DMS 273 (cell line): ENCODE results near the gene NLGN4X.

Source experiments
- DNase-seq: peaks from one replicate; lab custom pipeline; 2025; ENCODE audit not compliant: unreplicated experiment; lab: John Stamatoyannopoulos, UW

The NLGN4X gene

DNA sequence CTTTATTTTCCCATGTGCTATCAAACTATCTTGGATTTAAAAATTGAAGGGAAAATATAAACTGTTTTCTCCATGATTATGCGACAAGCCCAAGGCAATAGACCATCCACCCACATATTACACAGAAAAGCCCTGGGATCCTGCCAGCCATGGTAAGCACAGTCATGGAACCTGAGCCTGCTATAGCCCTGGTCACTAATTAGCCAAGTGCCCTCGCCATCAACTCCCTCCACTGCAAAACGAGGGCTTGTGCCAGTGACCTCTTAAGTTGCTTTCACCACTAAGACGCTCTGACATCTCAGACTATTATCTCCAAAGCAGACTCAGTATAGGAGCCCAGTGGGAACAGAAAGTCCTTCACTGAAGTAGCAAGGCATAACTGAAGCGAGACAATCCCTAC, 69.2 kb downstream of the NLGN4X start:
- DNase-seq = no peak

- no peak for DNase-seq
These were observed 76.7 kb downstream of the NLGN4X start for GRCh38 chrX:6151971-6152370.

DNA sequence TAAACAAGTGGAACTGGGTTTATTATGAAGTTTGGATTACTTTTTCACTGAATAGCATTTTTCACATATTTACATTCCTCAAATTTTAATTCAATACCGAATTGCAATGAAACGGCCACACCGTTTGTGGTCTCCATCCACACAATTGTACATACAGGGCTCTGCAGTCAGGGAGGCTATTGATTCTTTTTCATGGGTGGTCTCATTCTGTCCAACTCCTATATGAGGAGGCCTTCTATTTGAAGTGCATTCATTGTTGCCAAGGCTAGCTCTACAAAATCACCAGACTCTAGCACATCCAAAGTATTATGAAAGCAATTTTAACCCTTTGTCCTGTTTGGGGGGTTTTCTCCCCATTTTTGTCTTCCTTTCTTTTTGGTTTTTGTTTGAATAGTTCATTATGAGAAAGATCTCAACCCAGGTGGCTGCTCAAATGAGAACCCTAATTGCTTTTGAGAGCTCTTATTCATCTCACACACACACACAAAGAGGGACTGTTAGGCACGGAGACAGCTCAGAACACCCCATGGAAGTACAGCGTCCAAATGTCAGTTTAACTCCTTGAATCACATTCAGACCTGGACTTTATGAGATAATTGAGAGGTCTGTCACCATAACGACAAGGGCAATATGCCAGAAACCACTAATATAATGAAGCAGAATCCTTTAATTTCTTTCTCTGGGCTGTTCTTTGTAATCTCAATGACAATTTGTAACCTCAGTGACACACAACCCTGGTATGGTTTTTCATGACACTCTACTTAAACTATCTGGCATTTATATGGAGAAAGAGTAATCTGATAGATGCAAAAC, 79.4 kb downstream of the NLGN4X start:
- peak; percentile 4 for DNase-seq

- DNase-seq = no peak
These were observed 94.4 kb downstream of the NLGN4X start for GRCh38 chrX:6134255-6134654.

- no peak for DNase-seq
These were observed 95.7 kb downstream of the NLGN4X start for GRCh38 chrX:6132970-6133369.

DNA sequence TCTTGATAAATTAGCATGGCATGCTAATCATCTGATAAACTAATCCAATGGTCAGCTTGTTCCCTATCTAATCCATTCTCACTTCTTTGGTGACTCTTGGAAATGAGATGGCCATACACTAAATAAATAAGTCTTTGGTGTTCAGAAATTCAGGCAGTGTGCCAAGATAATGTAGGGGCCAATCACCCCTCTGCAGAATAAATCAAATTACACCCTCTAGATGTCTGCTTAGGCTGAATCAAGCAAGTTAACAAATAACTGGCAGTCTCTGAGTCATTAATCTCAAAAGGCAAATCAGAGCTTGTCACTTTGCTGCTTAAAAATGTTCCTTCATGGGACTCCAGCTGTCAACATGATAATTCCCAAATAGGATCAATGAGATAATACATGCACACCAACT, 97.4 kb downstream of the NLGN4X start:
- DNase-seq = no peak

DNA sequence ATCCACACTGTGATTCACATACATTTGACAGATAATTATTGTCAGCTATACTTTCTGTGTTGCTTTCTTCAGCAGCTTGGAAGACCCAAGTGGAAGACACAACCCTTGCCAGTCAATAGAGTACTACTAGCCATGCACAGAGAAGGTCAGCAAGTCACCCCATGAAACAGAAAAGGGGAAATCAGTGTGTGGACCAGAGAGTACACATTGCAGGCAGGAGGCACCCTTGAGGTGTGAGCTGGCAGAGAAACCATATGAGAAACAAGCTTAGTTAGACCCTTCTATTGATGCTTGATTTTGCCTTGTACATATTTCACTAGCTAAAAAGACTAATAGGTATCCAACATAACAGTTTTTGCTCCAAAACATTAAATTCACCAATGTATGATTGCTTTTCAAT, 99.5 kb downstream of the NLGN4X start:
- DNase-seq = no peak

GRCh38 chrX:6120329-6120728, 108.3 kb downstream of the NLGN4X start:
- DNase-seq = no peak

DNA sequence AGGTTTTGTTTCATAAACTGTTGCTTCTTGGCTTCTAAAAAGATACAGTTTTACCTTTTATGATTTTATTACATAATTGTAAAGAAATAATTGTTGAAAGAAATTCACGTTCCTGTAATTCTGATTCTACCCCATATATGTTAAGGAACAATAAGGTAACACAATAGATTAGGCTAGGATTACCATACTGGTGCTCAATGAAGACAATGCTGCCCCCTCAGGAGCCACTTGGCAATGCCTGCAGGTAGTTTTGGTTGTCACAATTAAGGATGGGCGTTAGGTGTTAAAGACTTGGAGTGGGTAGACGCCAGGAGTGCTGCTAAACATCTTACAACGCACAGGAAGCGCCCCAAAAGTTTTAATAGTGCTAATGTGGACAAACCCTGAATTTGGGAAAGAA, 133.2 kb downstream of the NLGN4X start:
- DNase-seq = peak; percentile 44

GRCh38 chrX:6074532-6074931, 154.1 kb downstream of the NLGN4X start:
- no peak for DNase-seq

DNA sequence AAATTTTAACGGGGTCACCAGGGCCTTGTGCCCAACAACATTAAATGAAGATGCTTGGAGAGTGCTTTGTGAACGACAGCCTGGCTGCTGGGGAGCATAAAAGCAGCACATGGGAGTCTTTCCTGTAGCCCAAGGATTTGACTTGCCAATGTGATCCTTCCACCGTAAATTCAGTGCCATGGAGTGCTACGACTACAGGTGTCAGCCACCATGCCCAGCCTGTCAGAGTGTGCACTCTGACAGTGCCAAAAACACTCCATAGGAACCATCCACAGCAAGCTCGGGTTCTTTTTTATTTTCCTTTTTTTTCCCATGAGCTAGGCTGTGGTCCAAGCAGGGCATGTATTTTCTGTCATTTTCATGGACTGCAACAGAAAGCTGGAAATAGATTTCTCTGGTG, 156.9 kb downstream of the NLGN4X start:
- DNase-seq = no peak

GRCh38 chrX:6067600-6067999, 161.1 kb downstream of the NLGN4X start:
- DNase-seq = no peak

DNA sequence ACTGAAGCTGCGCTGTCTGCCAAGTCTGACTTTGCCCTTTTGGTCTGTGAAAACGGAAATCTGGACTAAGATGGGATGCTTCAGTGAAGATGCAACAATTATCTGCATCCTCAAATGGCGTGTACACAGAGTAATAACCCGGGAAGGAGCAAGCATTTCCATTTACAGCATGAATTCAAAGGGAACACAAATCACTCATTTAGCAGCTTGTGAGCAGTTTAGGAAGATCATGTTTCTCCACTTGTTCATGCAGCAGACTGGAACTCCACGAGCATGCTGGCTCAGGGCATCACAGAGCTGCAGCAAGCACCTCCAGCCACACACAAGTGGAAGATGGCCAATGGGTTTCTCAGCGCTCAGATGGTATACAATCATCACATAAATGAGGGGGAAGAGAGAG, 175.5 kb downstream of the NLGN4X start:
- DNase-seq = peak; percentile 67

DNA sequence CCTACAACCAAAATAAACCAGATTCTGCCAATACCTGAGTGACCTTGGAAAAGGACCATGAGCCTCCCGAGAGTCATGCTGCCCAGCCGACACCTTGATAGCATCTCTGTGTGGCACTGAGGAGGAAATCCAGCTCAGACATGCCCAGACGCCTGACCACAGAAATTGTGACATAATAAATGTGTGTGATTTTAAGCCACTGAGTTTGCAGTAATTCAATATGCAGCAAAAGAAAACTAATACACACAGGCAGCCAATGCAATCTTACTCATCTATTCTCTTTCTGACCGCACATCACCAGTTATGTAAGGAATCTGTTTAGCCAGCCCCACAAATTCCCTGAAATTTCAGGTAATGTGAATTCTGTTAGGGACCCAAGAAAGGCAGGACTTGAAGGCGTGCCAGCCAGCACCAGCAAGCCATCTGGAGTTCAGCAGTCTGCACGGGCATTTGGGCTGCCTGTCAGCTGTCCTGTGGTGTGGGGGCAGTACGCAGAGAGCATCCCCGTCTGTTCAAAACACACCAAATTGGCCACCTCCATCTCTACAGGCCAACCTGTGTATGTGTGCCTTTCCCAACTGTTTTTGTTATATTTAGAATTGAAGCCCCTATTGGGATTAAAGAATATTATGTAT, 176.4 kb downstream of the NLGN4X start:
- DNase-seq = peak; percentile 84

GRCh38 chrX:6049132-6049531, 179.5 kb downstream of the NLGN4X start:
- no peak for DNase-seq

- DNase-seq = no peak
These were observed 187.0 kb downstream of the NLGN4X start for GRCh38 chrX:6041630-6042029.

- no peak for DNase-seq
These were observed 199.7 kb downstream of the NLGN4X start for GRCh38 chrX:6029014-6029413.

DNA sequence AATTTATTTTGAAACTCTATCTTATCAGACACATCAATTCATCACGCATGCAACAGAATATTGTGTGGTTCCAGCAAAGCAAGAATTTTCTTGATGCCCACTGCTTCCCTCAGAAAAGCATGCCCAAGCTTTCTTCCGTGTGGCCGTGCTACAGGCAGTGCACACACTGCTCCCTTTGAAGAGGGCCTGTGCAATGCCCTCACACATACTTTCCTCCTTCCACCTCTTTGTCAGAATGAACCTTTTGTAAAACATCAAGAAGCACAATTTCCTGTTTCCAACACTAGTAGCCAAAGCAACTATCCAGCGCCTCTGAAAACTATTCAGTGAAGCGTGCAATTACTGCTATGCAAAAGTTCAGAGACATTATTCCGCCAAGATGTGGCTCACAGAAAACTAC, 201.7 kb downstream of the NLGN4X start:
- DNase-seq = no peak

DNA sequence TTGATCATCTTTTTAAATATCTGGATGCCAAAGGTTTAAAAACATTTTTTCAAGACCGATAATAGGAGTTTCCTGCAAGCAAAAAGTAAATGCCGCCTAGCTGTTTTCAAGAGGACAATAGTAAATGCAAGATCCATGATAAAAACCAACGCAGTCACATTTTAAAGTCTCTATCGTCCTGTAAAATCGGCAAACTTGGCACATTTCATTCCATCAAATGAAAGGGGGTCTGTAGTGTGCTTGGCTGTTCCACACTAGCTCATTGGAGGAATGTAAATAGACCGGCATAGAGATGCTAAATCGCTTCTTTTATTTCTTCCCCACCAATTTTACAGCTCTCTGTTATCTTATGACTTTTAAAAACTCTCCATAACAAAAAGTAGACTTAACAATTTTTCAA, 202.2 kb downstream of the NLGN4X start:
- no peak for DNase-seq

- no peak for DNase-seq
These were observed 204.5 kb downstream of the NLGN4X start for GRCh38 chrX:6024204-6024603.

- DNase-seq = peak; percentile 81
These were observed 207.2 kb downstream of the NLGN4X start for GRCh38 chrX:6021316-6022091.

GRCh38 chrX:6019076-6019475, 209.6 kb downstream of the NLGN4X start:
- no peak for DNase-seq
